IMR-90 (cell line): ENCODE data around the gene FBXO17. TPM values are rescaled to one million over a fixed set of nuclear protein-coding genes. Genes with fewer than 3 reads are reported as not detected.

Source experiments
- ATAC-seq: fragments of 200-7000 bp; cut with Tn5 transposase; 2 replicates; pipeline ENCODE4 v1.9.1; 2020; ENCODE audit warnings: low read depth, mild to moderate bottlenecking, moderate library complexity
- BruUV-seq: library from RNA; stranded (reverse); fragments of 400-500 nt; replicated peaks from 2 replicates; lab custom pipeline; 2021; lab: Mats Ljungman, UMichigan
- CTCF ChIA-PET: fragments of 300-600 bp; formaldehyde crosslinking; extraction: SDS; loops from one replicate; lab custom pipeline; 2021; ENCODE audit warnings: antibody characterized with exemption; lab: Yijun Ruan, JAX
- POLR2A ChIA-PET: fragments of 300-600 bp; sonication (Branson Sonifier 250); formaldehyde crosslinking; loops from one replicate; lab custom pipeline; 2022; ENCODE audit warnings: antibody characterized with exemption; ENCODE audit not compliant: unreplicated experiment; lab: Charles Lee
- DNase-seq: peaks from one replicate; pipeline ENCODE4 v3.0.0; 2013
- H2AFZ ChIP-seq: replicated peaks from 2 replicates; pipeline ENCODE3; 2013; ENCODE audit warnings: low read length, mild to moderate bottlenecking; ENCODE audit not compliant: poor library complexity
- H2AK5ac ChIP-seq: 2 replicates; pipeline ENCODE4 v1.6.1; 2013; ENCODE audit warnings: low read depth, low read length, inconsistent platforms
- H2AK9ac ChIP-seq: replicated peaks from 2 replicates; pipeline ENCODE3; 2013; ENCODE audit warnings: mild to moderate bottlenecking, low read depth, low read length, moderate library complexity; ENCODE audit not compliant: poor library complexity
- H2BK120ac ChIP-seq: 2 replicates; pipeline ENCODE4 v1.6.1; 2013; ENCODE audit warnings: low read depth, low read length, inconsistent platforms
- H2BK15ac ChIP-seq: 3 replicates; pipeline ENCODE4 v1.6.1; 2013; ENCODE audit warnings: low read depth, low read length, inconsistent platforms
- H2BK20ac ChIP-seq: 2 replicates; pipeline ENCODE4 v1.6.1; 2013; ENCODE audit warnings: low read depth, mild to moderate bottlenecking, inconsistent platforms, low read length, moderate library complexity
- H2BK5ac ChIP-seq: 2 replicates; pipeline ENCODE4 v1.6.1; 2013; ENCODE audit warnings: mild to moderate bottlenecking, low read depth, low read length, inconsistent platforms; ENCODE audit not compliant: poor library complexity, severe bottlenecking
- H3K14ac ChIP-seq: replicated peaks from 2 replicates; pipeline ENCODE4 v1.6.1; 2013; ENCODE audit warnings: low read depth, low read length, inconsistent platforms
- H3K18ac ChIP-seq: 2 replicates; pipeline ENCODE4 v1.6.1; 2013; ENCODE audit warnings: low read depth, low read length, control low read depth
- H3K23ac ChIP-seq: 2 replicates; pipeline ENCODE4 v1.6.1; 2013; ENCODE audit warnings: low read depth, low read length, inconsistent platforms
- H3K27ac ChIP-seq: 2 replicates; pipeline ENCODE4 v1.5.1; 2013; ENCODE audit warnings: mild to moderate bottlenecking, control low read depth, low read length; ENCODE audit not compliant: insufficient read depth
- H3K27me3 ChIP-seq: 2 replicates; pipeline ENCODE4 v1.6.1; 2013; ENCODE audit warnings: low read length; ENCODE audit not compliant: control insufficient read depth, insufficient read depth
- H3K36me3 ChIP-seq: 2 replicates; pipeline ENCODE4 v1.6.1; 2013; ENCODE audit warnings: low read length, mixed read lengths; ENCODE audit not compliant: control insufficient read depth, insufficient read depth
- H3K4ac ChIP-seq: 2 replicates; pipeline ENCODE4 v1.6.1; 2013; ENCODE audit warnings: low read depth, low read length, inconsistent platforms
- H3K4me1 ChIP-seq: 2 replicates; pipeline ENCODE4 v1.6.1; 2013; ENCODE audit warnings: low read length, mixed read lengths; ENCODE audit not compliant: control insufficient read depth, insufficient read depth
- H3K4me2 ChIP-seq: 2 replicates; pipeline ENCODE4 v1.6.1; 2013; ENCODE audit warnings: low read depth, mild to moderate bottlenecking, control low read depth, low read length, moderate library complexity
- H3K4me3 ChIP-seq: 2 replicates; pipeline ENCODE4 v1.5.1; 2013; ENCODE audit warnings: low read depth, mild to moderate bottlenecking, control low read depth, low read length, moderate library complexity; ENCODE audit not compliant: insufficient read depth
- H3K56ac ChIP-seq: 2 replicates; pipeline ENCODE4 v1.6.1; 2013; ENCODE audit warnings: low read length, inconsistent platforms; ENCODE audit not compliant: insufficient read depth; ENCODE audit errors: extremely low read depth
- H3K79me1 ChIP-seq, 2 experiments: 2 replicates each; pipeline ENCODE4 v1.6.1; 2013; ENCODE audit warnings: low read length in 2 of 2, inconsistent platforms in 1 of 2, low read depth in 1 of 2
- H3K9ac ChIP-seq: 2 replicates; pipeline ENCODE4 v1.6.1; 2013; ENCODE audit warnings: low read depth, low read length, control low read depth
- H3K9me1 ChIP-seq: 2 replicates; pipeline ENCODE4 v1.6.1; 2013; ENCODE audit warnings: low read length, inconsistent platforms; ENCODE audit not compliant: insufficient read depth
- H3K9me3 ChIP-seq: 2 replicates; pipeline ENCODE4 v1.6.1; 2013; ENCODE audit warnings: low read length; ENCODE audit not compliant: control insufficient read depth, insufficient read depth
- H4K20me1 ChIP-seq: 2 replicates; pipeline ENCODE4 v1.6.1; 2013; ENCODE audit warnings: low read length, inconsistent platforms; ENCODE audit not compliant: insufficient read depth
- H4K5ac ChIP-seq: 2 replicates; pipeline ENCODE4 v1.6.1; 2013; ENCODE audit warnings: mild to moderate bottlenecking, low read depth, low read length, control low read depth
- H4K8ac ChIP-seq, 2 experiments: 2 replicates each; pipeline ENCODE4 v1.6.1; 2013; ENCODE audit warnings: low read depth in 2 of 2, low read length in 2 of 2, control low read depth in 1 of 2, inconsistent platforms in 1 of 2
- H4K91ac ChIP-seq: 2 replicates; pipeline ENCODE4 v1.6.1; 2013; ENCODE audit warnings: low read depth, low read length, inconsistent platforms; ENCODE audit not compliant: insufficient read depth
- BHLHE40 ChIP-seq: fragments of 150-350 bp; IDR thresholded peaks from 2 replicates; pipeline ENCODE4 v1.6.1; 2016; ENCODE audit warnings: mild to moderate bottlenecking, low read depth, low read length
- CEBPB ChIP-seq: IDR thresholded peaks from 2 replicates; pipeline ENCODE4 v1.6.1; 2012; ENCODE audit warnings: low read depth, low read length, improper control_type of control experiment
- FOS ChIP-seq: fragments of 150-350 bp; IDR thresholded peaks from 2 replicates; pipeline ENCODE4 v1.6.1; 2016; ENCODE audit warnings: low read depth, low read length
- MAZ ChIP-seq: IDR thresholded peaks from 2 replicates; pipeline ENCODE4 v1.6.1; 2012; ENCODE audit warnings: low read depth, mild to moderate bottlenecking, low read length, improper control_type of control experiment, moderate library complexity, borderline replicate concordance
- RCOR1 ChIP-seq: IDR thresholded peaks from 2 replicates; pipeline ENCODE4 v1.6.1; 2012; ENCODE audit warnings: mild to moderate bottlenecking, low read length, improper control_type of control experiment; ENCODE audit not compliant: insufficient replicate concordance
- RFX5 ChIP-seq: IDR thresholded peaks from 2 replicates; pipeline ENCODE4 v1.8.0; 2012; ENCODE audit warnings: low read depth, mild to moderate bottlenecking, low read length, moderate library complexity
- WGBS, 2 experiments: methylation state at CpG; one replicate each; pipeline versions ENCODE4 v1.1.5 to v1.1.7; 2013; ENCODE audit warnings: missing lambda C conversion rate in 2 of 2; ENCODE audit not compliant: insufficient read length in 1 of 2; ENCODE audit errors: extremely low coverage in 2 of 2; 5-methylcytosine and 5-hydroxymethylcytosine counted together
- dilution Hi-C: fragments of 300-500 bp; cut with HindIII; formaldehyde crosslinking; loops from one replicate; pipeline ENCODE4 v1.14.3; 2018; ENCODE audit warnings: low sequenced_read_pairs; ENCODE audit not compliant: unreplicated experiment
- in situ Hi-C: fragments of 300-500 bp; cut with MboI; formaldehyde crosslinking; loops from 3 replicates; pipeline ENCODE4 v1.14.3; 2019; ENCODE audit warnings: low sequenced_read_pairs, inconsistent platforms, mixed read lengths
- intact Hi-C: fragments of 100-400 bp; cut with micrococcal nuclease; formaldehyde crosslinking; loops from 2 replicates; pipeline ENCODE4 v1.10.0; 2022
- polyA plus RNA-seq, 3 experiments: library from polyadenylated mRNA; depleted of rRNA; stranded (reverse); fragments of >200 nt; gene quantifications; 2 replicates each; pipeline ENCODE4 v1.2.3, GENCODE V29; 2012; ENCODE audit warnings: low replicate concordance in 1 of 3
- total RNA-seq: library from RNA; depleted of rRNA; stranded (reverse); fragments of >200 nt; gene quantifications from 2 replicates; pipeline ENCODE4 v1.2.3, GENCODE V29; 2012
- TF ChIP-seq, protein P1 (sequence below): fragments of 150-350 bp; IDR thresholded peaks from 2 replicates; pipeline ENCODE4 v1.6.1; 2016; ENCODE audit warnings: low read depth, mild to moderate bottlenecking, low read length, moderate library complexity, borderline replicate concordance

FBXO17 gene
- total and polyA plus RNA-seq, 2 of the 4 experiments (the other 2 are of a cell fraction) = 10.8 to 20.7 TPM

- TF ChIP-seq, protein P1, sequence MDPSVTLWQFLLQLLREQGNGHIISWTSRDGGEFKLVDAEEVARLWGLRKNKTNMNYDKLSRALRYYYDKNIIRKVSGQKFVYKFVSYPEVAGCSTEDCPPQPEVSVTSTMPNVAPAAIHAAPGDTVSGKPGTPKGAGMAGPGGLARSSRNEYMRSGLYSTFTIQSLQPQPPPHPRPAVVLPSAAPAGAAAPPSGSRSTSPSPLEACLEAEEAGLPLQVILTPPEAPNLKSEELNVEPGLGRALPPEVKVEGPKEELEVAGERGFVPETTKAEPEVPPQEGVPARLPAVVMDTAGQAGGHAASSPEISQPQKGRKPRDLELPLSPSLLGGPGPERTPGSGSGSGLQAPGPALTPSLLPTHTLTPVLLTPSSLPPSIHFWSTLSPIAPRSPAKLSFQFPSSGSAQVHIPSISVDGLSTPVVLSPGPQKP = no peak
Measured at GRCh38 chr19:38899447-38900201, 75.9 kb downstream of the FBXO17 start, which contains the start of the genes NFKBIB and SIRT2 (continued).

DNA sequence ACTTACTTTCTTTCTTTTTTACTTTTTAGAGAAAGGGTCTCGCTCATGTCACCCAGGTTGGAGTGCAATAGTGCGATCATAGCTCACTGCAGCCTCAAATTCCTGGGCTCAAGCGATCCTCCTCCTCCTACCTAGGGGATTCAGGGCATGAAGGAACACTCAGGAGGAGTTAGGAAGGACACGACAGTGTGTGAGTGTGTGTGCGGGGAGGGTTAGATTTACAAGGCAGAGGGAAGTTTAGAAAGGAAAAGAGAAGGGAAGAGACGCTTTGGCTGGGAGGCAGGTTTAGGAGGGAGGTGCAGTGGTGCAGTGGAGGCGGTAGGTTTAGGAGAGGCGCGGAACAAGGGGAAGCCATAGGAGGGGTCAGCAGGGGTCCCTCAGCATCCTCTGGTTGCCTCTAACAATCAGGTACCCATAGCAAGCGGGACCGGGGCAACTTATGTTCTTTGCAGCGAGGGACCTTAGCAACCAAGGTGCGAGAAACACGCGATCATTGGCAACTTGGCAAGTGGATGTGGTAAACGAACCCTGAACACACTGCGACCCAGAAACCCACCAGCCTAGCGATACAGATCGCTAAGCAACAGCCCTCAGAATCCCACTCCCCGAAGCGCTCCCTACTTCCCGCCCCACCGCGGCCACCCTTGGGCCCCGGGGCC, 76.6 kb downstream of the FBXO17 start:
- H4K91ac ChIP-seq = peak overlapping the region; percentile 23; the same call in 1 of the 2 replicates
- BruUV-seq = no TSS peak
- H2AK5ac ChIP-seq = no peak overlapping the region
- POLR2A ChIA-PET = no interaction called here
- H4K8ac ChIP-seq = peak overlapping the region in 1 of 2 experiments; percentile 52; a peak in 2 of 4 replicates
- no peak overlapping the region for H3K18ac ChIP-seq
- dilution Hi-C loops = no loop called here
- H4K5ac ChIP-seq = 0 out of 2 replicates have a peak overlapping the region, but pooled peaks have one; percentile 0
- H3K14ac ChIP-seq = peak overlapping the region; percentile 81
- H2BK15ac ChIP-seq = no peak overlapping the region
- in situ Hi-C loops = no loop called here
- H4K20me1 ChIP-seq = peaks cover 4% of the 10 kb centered on the region; the same call in 1 of the 2 replicates
- peak overlapping the region; percentile 56 for H3K4ac ChIP-seq
- no peak for ATAC-seq
- peak overlapping the region; percentile 94 for H2AK9ac ChIP-seq
- CTCF ChIA-PET = interaction anchor here (0.6 kb wide), 1 partner anchor 208 kb away, joined by 5 read pairs; no protein-coding TSS in a partner anchor
- DNase-seq = peak; percentile 19
- no peaks in the 10 kb centered on the region for H3K36me3 ChIP-seq
- H2BK120ac ChIP-seq = no peak overlapping the region
- H2BK5ac ChIP-seq = peak overlapping the region; percentile 9
- no peak overlapping the region for H2BK20ac ChIP-seq
- peak overlapping the region; percentile 64 for H3K4me3 ChIP-seq
- no peak for TF ChIP-seq MAZ
- TF ChIP-seq BHLHE40 = no peak
- no peak for TF ChIP-seq FOS
- TF ChIP-seq RCOR1 = no peak
- TF ChIP-seq CEBPB = no peak
- TF ChIP-seq RFX5 = no peak
- peak overlapping the region; percentile 40 for H3K23ac ChIP-seq
- peak overlapping the region; percentile 99 for H3K4me2 ChIP-seq
- peak overlapping the region; percentile 9; the same call in 1 of the 2 replicates for H3K27ac ChIP-seq
- WGBS, 2 experiments = 11% methylated on average over 8 of the region's 25 CpGs; no CpG with 5 or more reads in 1 of the 2 experiments
- peak overlapping the region; percentile 61 for H3K9ac ChIP-seq
- H3K9me3 ChIP-seq = no peaks in the 10 kb centered on the region
- no peaks in the 10 kb centered on the region for H3K27me3 ChIP-seq
- intact Hi-C loops = loop anchor here (1.0 kb wide), 1 partner anchor 49 kb away; no protein-coding TSS in a partner anchor
- peak overlapping the region; percentile 98 for H2AFZ ChIP-seq
- peaks cover 20 to 40% of the 10 kb centered on the region in 2 experiments for H3K79me1 ChIP-seq
- H3K56ac ChIP-seq = no peak overlapping the region
- H3K4me1 ChIP-seq = peaks cover 3% of the 10 kb centered on the region; the same call in 1 of the 2 replicates
- no peaks in the 10 kb centered on the region; the same call in none of the 2 replicates for H3K9me1 ChIP-seq
